ENCODE data around the gene ATP8B4.

Gene ATP8B4

DNA sequence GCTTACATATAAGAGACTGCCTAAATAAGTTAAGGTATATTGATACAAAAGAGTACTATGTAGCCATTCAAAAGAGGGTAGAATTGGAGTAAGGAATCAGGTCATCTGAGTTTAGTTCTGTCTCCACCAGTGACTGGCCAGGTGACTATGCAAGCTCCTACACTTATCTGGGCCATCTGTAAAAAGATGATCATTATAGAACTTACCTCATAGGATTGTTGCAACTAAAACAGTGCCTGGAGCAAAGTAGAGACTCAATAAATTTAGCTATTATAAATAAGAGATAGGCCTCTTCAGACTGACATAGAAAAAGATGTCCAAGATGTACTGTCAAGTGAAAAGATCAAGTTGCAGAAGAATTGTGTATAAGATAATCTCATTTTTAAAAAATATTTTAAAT, 1.7 kb upstream of the ATP8B4 start:
- no peaks in the 10 kb centered on the region for H3K4me1 ChIP-seq (ENCODE audit: insufficient read depth, low read length)
- H3K27me3 ChIP-seq (ENCODE audit: control insufficient read depth in 1 of 2, insufficient read depth in 2 of 2, low read length in 2 of 2) = no peaks in the 10 kb centered on the region
- H3K9me3 ChIP-seq (ENCODE audit: low read length) = no peaks in the 10 kb centered on the region
- no peak overlapping the region for H3K9ac ChIP-seq (ENCODE audit: low read length)
- H3K36me3 ChIP-seq (ENCODE audit: insufficient read depth, low read length) = no peaks in the 10 kb centered on the region
- no peak overlapping the region for H3K4me3 ChIP-seq (ENCODE audit: low read depth in 1 of 2, low read length in 2 of 2)
- no peak overlapping the region for H3K27ac ChIP-seq (ENCODE audit: low read depth, low read length)

DNA sequence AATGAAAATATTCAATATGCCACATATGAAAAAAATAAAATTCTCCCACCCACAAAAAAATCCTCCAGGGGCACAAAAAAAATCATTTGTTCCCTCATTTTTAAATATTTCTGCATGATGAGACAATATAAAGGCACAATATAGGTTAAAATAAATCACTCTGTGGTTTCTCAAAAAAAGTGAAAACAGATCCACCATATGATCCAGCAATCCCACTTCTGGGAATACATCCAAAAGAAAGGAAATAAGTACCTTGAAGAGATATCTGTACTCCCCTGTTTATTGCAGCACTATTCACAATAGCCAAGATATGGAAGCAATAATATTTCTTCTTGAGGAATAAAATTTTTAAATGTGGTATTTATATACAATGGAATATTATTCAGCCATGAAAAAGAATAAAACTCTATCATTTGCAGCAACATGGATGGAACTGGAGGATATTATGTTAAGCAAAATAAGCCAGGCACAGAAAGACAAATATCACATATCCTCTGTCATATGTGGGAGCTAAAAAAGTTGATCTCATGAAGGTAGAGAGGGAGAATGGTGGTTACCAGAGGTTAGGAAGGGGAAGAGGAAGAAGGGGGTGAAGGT, 1.5 kb downstream of the ATP8B4 start:
- Histone ChIP-seq H3K36me3 (ENCODE audit: insufficient read depth, low read length) (no peaks in the 10 kb centered on the region), H3K4me3 (ENCODE audit: low read depth in 1 of 2, low read length in 2 of 2) (no peak overlapping the region), H3K27me3 (ENCODE audit: control insufficient read depth in 1 of 2, insufficient read depth in 2 of 2, low read length in 2 of 2) (no peaks in the 10 kb centered on the region), H3K27ac (ENCODE audit: low read depth, low read length) (no peak overlapping the region), H3K4me1 (ENCODE audit: insufficient read depth, low read length) (no peaks in the 10 kb centered on the region), H3K9me3 (ENCODE audit: low read length) (no peaks in the 10 kb centered on the region), H3K9ac (ENCODE audit: low read length) (no peak overlapping the region)

DNA sequence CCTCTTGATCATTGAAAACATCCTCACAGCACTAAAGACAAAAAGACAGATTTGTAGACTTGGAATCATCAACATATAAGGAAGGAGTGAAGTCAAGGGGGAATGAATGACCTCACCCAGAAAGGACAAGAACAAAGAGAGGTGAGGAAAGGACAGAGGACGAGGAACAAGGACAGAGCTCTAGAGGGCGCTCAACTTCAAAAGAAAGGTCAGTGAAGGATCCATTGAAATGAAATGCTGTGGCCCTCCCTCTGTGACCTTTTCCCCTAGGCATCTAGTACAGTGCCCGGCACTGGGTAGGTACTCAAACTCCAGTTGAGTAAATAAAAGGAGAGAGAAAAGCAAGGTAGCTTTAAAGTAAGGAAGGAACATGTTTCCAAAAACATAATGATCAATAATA, 2.6 kb downstream of the ATP8B4 start:
- Histone ChIP-seq H3K36me3 (ENCODE audit: insufficient read depth, low read length) (no peaks in the 10 kb centered on the region), H3K4me3 (ENCODE audit: low read depth in 1 of 2, low read length in 2 of 2) (no peak overlapping the region), H3K9ac (ENCODE audit: low read length) (no peak overlapping the region), H3K27me3 (ENCODE audit: control insufficient read depth in 1 of 2, insufficient read depth in 2 of 2, low read length in 2 of 2) (no peaks in the 10 kb centered on the region), H3K9me3 (ENCODE audit: low read length) (no peaks in the 10 kb centered on the region), H3K27ac (ENCODE audit: low read depth, low read length) (no peak overlapping the region), H3K4me1 (ENCODE audit: insufficient read depth, low read length) (no peaks in the 10 kb centered on the region)

DNA sequence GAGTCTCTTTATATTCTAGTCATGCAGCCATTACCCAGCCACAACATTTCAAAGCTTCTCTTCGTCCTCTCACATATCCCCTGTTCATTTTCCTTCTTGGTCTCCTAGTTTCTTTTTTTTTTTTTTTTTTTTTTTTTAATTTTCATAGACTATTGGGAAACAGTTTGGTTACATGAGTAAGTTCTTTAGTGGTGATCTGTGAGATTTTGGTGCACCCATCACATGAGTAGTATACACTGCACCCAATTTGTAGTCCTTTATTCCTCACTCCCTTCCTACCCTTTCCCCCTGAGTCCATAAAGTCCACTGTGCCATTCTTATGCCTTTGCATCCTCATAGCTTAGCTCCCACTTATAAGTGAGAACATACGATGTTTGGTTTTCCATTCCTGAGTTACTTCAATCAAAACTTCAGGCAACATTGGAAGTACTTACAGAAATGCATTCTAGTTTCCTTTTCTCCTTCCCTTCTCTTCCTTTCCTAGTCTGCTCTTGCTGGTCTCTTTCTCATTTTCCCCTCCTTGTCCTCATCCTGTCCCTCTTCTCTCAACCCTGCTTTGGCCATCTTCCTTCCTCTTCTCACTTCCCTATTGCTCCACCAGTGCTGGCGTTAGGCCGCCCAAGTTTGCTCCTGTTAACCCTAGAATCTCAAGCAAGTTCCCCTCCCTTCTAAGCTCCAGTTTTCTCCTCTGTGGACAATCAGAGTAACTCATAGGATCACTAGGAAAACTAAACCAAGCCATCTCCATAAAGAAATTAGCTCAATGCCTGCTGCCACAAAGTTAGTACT, 4.8 kb downstream of the ATP8B4 start:
- Histone ChIP-seq H3K36me3 (ENCODE audit: insufficient read depth, low read length) (no peaks in the 10 kb centered on the region), H3K9ac (ENCODE audit: low read length) (no peak overlapping the region), H3K9me3 (ENCODE audit: low read length) (no peaks in the 10 kb centered on the region), H3K27ac (ENCODE audit: low read depth, low read length) (no peak overlapping the region), H3K4me1 (ENCODE audit: insufficient read depth, low read length) (no peaks in the 10 kb centered on the region), H3K4me3 (ENCODE audit: low read depth in 1 of 2, low read length in 2 of 2) (no peak overlapping the region), H3K27me3 (ENCODE audit: control insufficient read depth in 1 of 2, insufficient read depth in 2 of 2, low read length in 2 of 2) (no peaks in the 10 kb centered on the region)

- Histone ChIP-seq H3K9ac (ENCODE audit: low read length) (no peak overlapping the region), H3K27me3 (ENCODE audit: control insufficient read depth in 1 of 2, insufficient read depth in 2 of 2, low read length in 2 of 2) (no peaks in the 10 kb centered on the region), H3K4me3 (ENCODE audit: low read depth in 1 of 2, low read length in 2 of 2) (no peak overlapping the region), H3K27ac (ENCODE audit: low read depth, low read length) (peak overlapping the region; percentile 4), H3K36me3 (ENCODE audit: insufficient read depth, low read length) (no peaks in the 10 kb centered on the region), H3K9me3 (ENCODE audit: low read length) (no peaks in the 10 kb centered on the region), H3K4me1 (ENCODE audit: insufficient read depth, low read length) (no peaks in the 10 kb centered on the region)
Measured at GRCh38 chr15:50113187-50113505, 5.9 kb downstream of the ATP8B4 start.

- Histone ChIP-seq H3K27ac (ENCODE audit: low read depth, low read length) (peak overlapping the region; percentile 4), H3K4me1 (ENCODE audit: insufficient read depth, low read length) (no peaks in the 10 kb centered on the region), H3K4me3 (ENCODE audit: low read depth in 1 of 2, low read length in 2 of 2) (peak overlapping the region in 1 of 2 donors; percentile 4), H3K36me3 (ENCODE audit: insufficient read depth, low read length) (no peaks in the 10 kb centered on the region), H3K27me3 (ENCODE audit: control insufficient read depth in 1 of 2, insufficient read depth in 2 of 2, low read length in 2 of 2) (no peaks in the 10 kb centered on the region), H3K9me3 (ENCODE audit: low read length) (no peaks in the 10 kb centered on the region), H3K9ac (ENCODE audit: low read length) (no peak overlapping the region)
Measured at GRCh38 chr15:50112488-50113186, 6.4 kb downstream of the ATP8B4 start.

DNA sequence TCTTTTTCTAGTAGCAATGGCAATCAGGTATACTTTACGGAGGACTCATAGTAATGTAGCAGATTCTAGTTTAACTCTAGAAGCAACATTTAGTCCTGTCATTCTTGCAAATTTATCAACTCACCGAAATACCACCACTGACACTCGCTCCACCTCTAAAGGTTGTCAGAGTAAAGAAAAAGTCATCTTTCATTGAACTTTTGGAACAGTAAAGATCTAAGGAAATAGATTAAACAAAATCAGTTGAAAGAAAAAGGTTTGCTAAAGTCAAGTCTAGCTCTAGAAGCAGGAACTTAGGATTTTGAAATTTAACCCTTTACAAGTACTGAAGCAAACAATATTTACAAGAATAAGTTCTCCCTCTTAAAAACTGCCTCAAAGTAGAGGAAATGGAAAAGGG, 8.7 kb downstream of the ATP8B4 start:
- no peak overlapping the region for H3K9ac ChIP-seq (ENCODE audit: low read length)
- no peaks in the 10 kb centered on the region for H3K4me1 ChIP-seq (ENCODE audit: insufficient read depth, low read length)
- no peak overlapping the region for H3K27ac ChIP-seq (ENCODE audit: low read depth, low read length)
- H3K4me3 ChIP-seq (ENCODE audit: low read depth in 1 of 2, low read length in 2 of 2) = no peak overlapping the region
- no peaks in the 10 kb centered on the region for H3K36me3 ChIP-seq (ENCODE audit: insufficient read depth, low read length)
- H3K9me3 ChIP-seq (ENCODE audit: low read length) = no peaks in the 10 kb centered on the region
- H3K27me3 ChIP-seq (ENCODE audit: control insufficient read depth in 1 of 2, insufficient read depth in 2 of 2, low read length in 2 of 2) = no peaks in the 10 kb centered on the region

DNA sequence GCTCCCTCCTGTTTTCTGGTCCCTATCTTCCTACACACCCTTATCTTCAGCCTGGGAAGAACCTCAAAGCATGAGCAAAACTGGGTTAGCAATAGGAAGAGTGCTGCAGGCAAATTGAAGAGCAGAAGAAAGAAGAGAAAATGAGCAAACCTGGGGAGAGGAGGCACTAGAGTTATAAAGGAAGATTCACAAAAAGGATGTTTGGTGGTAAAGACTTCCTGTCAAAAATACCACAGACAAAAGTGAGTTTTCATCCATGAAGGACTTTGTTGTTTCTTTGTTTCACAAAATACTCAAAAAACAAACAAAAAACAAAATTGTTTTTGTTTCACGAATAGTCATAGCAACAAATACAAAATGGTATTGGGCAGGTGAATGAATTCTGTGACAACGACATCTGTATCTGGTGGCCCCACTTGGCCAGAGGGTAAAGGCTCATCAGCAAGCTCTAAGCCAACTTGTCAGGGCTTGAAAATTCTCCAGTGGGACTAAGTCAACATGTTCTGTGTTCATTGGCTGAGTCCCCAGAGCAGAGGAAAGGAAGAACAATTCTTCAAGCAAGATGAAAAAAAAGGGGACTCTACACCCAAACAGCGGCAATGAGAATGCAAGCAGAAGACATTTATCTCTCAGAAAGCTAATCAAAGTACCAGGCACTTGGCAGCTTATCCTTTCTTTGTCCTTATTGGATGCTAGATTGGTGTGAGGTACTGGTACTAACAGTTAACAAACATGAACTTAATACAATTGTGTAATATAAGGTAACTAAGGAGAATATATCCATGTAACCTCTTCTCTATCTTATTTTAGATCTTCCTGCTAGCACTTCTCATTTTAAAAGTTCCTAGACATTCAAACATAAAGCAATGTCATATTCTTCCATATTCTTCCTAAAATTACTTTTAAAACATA, 9.7 kb downstream of the ATP8B4 start:
- no peak overlapping the region for H3K27ac ChIP-seq (ENCODE audit: low read depth, low read length)
- no peaks in the 10 kb centered on the region for H3K36me3 ChIP-seq (ENCODE audit: insufficient read depth, low read length)
- H3K27me3 ChIP-seq (ENCODE audit: control insufficient read depth in 1 of 2, insufficient read depth in 2 of 2, low read length in 2 of 2) = no peaks in the 10 kb centered on the region
- no peaks in the 10 kb centered on the region for H3K4me1 ChIP-seq (ENCODE audit: insufficient read depth, low read length)
- no peak overlapping the region for H3K4me3 ChIP-seq (ENCODE audit: low read depth in 1 of 2, low read length in 2 of 2)
- H3K9me3 ChIP-seq (ENCODE audit: low read length) = no peaks in the 10 kb centered on the region
- H3K9ac ChIP-seq (ENCODE audit: low read length) = no peak overlapping the region

DNA sequence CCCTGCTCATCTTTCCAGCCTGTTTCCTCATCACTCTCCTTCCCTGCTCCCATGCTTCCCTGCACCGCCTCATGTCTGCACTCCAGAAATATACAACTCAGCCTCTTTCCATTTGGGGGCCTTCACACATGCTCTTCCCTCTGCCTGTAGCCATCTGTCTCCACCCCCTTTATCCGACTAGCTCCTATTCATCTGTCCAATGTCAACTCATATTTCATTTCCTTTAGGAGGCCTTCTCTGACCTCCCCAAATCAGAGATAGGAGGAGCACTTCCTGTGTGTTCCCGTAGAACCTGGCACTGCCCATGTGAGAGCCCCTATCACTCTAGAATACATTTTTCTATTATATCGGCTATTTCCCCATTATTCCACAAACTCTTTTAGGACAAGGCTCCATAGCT, 10.6 kb downstream of the ATP8B4 start:
- no peak overlapping the region for H3K9ac ChIP-seq (ENCODE audit: low read length)
- H3K4me1 ChIP-seq (ENCODE audit: insufficient read depth, low read length) = no peaks in the 10 kb centered on the region
- no peak overlapping the region for H3K4me3 ChIP-seq (ENCODE audit: low read depth in 1 of 2, low read length in 2 of 2)
- H3K27ac ChIP-seq (ENCODE audit: low read depth, low read length) = no peak overlapping the region
- H3K36me3 ChIP-seq (ENCODE audit: insufficient read depth, low read length) = no peaks in the 10 kb centered on the region
- H3K9me3 ChIP-seq (ENCODE audit: low read length) = no peaks in the 10 kb centered on the region
- H3K27me3 ChIP-seq (ENCODE audit: control insufficient read depth in 1 of 2, insufficient read depth in 2 of 2, low read length in 2 of 2) = no peaks in the 10 kb centered on the region

GRCh38 chr15:50107591-50108408, 11.2 kb downstream of the ATP8B4 start:
- Histone ChIP-seq H3K4me3 (ENCODE audit: low read depth in 1 of 2, low read length in 2 of 2) (no peak overlapping the region), H3K27ac (ENCODE audit: low read depth, low read length) (no peak overlapping the region)

More at GRCh38 chr15:50107591-50108408, 11.2 kb downstream of the ATP8B4 start:
- no peak overlapping the region for H3K9ac ChIP-seq (ENCODE audit: low read length)
- H3K27me3 ChIP-seq (ENCODE audit: control insufficient read depth in 1 of 2, insufficient read depth in 2 of 2, low read length in 2 of 2) = no peaks in the 10 kb centered on the region
- no peaks in the 10 kb centered on the region for H3K9me3 ChIP-seq (ENCODE audit: low read length)
- no peaks in the 10 kb centered on the region for H3K4me1 ChIP-seq (ENCODE audit: insufficient read depth, low read length)
- no peaks in the 10 kb centered on the region for H3K36me3 ChIP-seq (ENCODE audit: insufficient read depth, low read length)
